ENCODE results near the gene SPDYE11.
A peak's percentile ranks its signal among the peaks of the same experiment; 100 is the strongest.
"Not testable (repeated sequence)": the region's sequence is repeated elsewhere in the genome, so short reads cannot be mapped to it uniquely, and the experiment has no call there.

Gene SPDYE11, protein sequence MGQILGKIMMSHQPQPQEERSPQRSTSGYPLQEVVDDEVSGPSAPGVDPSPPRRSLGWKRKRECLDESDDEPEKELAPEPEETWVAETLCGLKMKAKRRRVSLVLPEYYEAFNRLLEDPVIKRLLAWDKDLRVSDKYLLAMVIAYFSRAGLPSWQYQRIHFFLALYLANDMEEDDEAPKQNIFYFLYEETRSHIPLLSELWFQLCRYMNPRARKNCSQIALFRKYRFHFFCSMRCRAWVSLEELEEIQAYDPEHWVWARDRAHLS

DNA sequence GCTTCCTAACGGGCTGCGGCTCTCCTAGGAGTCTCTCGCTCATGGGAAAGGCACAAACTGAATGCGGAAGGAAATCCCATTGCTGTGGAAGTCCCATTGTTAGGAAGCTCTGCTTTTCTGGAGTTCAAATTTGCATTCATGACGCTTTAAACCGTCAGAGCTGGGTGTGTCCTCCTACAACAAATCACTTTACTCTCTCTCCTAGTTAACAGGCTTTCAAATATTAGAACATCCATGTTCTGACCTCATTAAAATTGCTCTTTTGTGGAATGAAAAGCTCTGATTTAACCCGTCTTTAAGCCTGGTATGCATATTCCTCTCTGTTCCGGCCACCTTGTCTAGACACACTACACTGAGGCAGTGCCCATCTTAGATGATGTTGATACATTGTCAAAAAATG, at the start of gene SPDYE11:
SPDYE11 (minus strand) TSS at position 101 of the 400 bp plus-strand sequence. CDS start 1,800 bp downstream, outside the sequence.
- not testable (repeated sequence) for H3K36me3 ChIP-seq (replicated peaks; ENCODE audit: low read depth, low read length); H3K27ac ChIP-seq (ENCODE audit: low read length); H3K4me3 ChIP-seq (ENCODE audit: low read length)

DNA sequence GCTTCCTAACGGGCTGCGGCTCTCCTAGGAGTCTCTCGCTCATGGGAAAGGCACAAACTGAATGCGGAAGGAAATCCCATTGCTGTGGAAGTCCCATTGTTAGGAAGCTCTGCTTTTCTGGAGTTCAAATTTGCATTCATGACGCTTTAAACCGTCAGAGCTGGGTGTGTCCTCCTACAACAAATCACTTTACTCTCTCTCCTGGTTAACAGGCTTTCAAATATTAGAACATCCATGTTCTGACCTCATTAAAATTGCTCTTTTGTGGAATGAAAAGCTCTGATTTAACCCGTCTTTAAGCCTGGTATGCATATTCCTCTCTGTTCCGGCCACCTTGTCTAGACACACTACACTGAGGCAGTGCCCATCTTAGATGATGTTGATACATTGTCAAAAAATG, 28.2 kb upstream of the SPDYE11 start, which contains the start of gene SPDYE9:
SPDYE9 (minus strand) TSS at position 101 of the 400 bp plus-strand sequence. CDS start 1,800 bp downstream, outside the sequence.
- H3K27me3 ChIP-seq (ENCODE audit: low read depth, low read length); H3K27ac ChIP-seq (ENCODE audit: low read length); H3K4me3 ChIP-seq (ENCODE audit: low read length); H4K20me1 ChIP-seq (ENCODE audit: insufficient read depth, low read length); H3K4me2 ChIP-seq (ENCODE audit: low read length); H3K4me1 ChIP-seq (ENCODE audit: low read length); H3K9ac ChIP-seq (ENCODE audit: low read length); H3K79me2 ChIP-seq (ENCODE audit: low read length); H3K36me3 ChIP-seq (replicated peaks; ENCODE audit: low read depth, low read length); H3K9me3 ChIP-seq (ENCODE audit: insufficient read depth, low read length); H2AFZ ChIP-seq (ENCODE audit: low read depth, low read length): not testable (repeated sequence)

More for the DNA sequence above, at the start of gene SPDYE11:
- not testable (repeated sequence) for H2AFZ ChIP-seq (ENCODE audit: low read depth, low read length); H3K9me3 ChIP-seq (ENCODE audit: insufficient read depth, low read length); H3K27me3 ChIP-seq (ENCODE audit: low read depth, low read length); H3K4me2 ChIP-seq (ENCODE audit: low read length); H3K4me1 ChIP-seq (ENCODE audit: low read length); H3K79me2 ChIP-seq (ENCODE audit: low read length); H3K9ac ChIP-seq (ENCODE audit: low read length); H4K20me1 ChIP-seq (ENCODE audit: insufficient read depth, low read length)

- H3K4me2 ChIP-seq (ENCODE audit: low read length); H2AFZ ChIP-seq (ENCODE audit: low read depth, low read length); H3K4me1 ChIP-seq (ENCODE audit: low read length); H4K20me1 ChIP-seq (ENCODE audit: insufficient read depth, low read length); H3K27ac ChIP-seq (ENCODE audit: low read length); H3K4me3 ChIP-seq (ENCODE audit: low read length); H3K9ac ChIP-seq (ENCODE audit: low read length); H3K36me3 ChIP-seq (replicated peaks; ENCODE audit: low read depth, low read length); H3K79me2 ChIP-seq (ENCODE audit: low read length); H3K9me3 ChIP-seq (ENCODE audit: insufficient read depth, low read length); H3K27me3 ChIP-seq (ENCODE audit: low read depth, low read length): not testable (repeated sequence)
These were observed 28.0 kb downstream of the SPDYE11 start, which contains the start of gene SPDYE8 for GRCh38 chr7:73029666-73030065. Gene SPDYE8 (minus strand): TSS chr7:73029766. CDS start chr7:73027966, 1,800 bp downstream.

DNA sequence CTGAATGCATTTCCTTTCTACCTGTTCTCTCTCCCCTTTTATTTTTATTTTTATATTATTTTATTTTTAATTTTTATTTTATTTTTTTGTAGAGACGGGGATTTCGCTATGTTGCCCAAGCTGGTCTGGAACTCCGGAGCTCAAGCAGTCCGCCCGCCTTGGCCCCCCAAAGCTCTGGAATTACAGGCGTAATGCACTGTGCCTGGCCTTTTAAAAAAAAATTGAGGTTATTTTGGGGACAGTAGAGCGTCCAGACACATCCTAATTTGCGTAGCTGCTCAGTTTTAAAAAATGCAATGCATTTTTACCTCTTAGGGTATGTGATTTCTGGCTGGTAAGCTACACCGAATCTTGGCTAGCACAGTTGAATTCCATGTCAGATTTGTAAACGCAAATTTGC, 51.2 kb downstream of the SPDYE11 start:
- not testable (repeated sequence) for H4K20me1 ChIP-seq (ENCODE audit: insufficient read depth, low read length); H3K9me3 ChIP-seq (ENCODE audit: insufficient read depth, low read length); H3K79me2 ChIP-seq (ENCODE audit: low read length); H3K36me3 ChIP-seq (replicated peaks; ENCODE audit: low read depth, low read length); H2AFZ ChIP-seq (ENCODE audit: low read depth, low read length); H3K27me3 ChIP-seq (ENCODE audit: low read depth, low read length); H3K27ac ChIP-seq (ENCODE audit: low read length); H3K4me1 ChIP-seq (ENCODE audit: low read length)
- Histone ChIP-seq H3K9ac (ENCODE audit: low read length) (peak overlapping the region; percentile 35; the same call in 1 of the 2 replicates), H3K4me3 (ENCODE audit: low read length) (peak overlapping the region; percentile 72), H3K4me2 (ENCODE audit: low read length) (peak overlapping the region; percentile 62)

- Histone ChIP-seq H3K27ac (ENCODE audit: low read length) (peak overlapping the region; percentile 61), H3K4me3 (ENCODE audit: low read length) (peak overlapping the region; percentile 77), H3K9ac (ENCODE audit: low read length) (peak overlapping the region; percentile 63)
- not testable (repeated sequence) for H3K4me2 ChIP-seq (ENCODE audit: low read length); H3K4me1 ChIP-seq (ENCODE audit: low read length); H2AFZ ChIP-seq (ENCODE audit: low read depth, low read length); H3K36me3 ChIP-seq (replicated peaks; ENCODE audit: low read depth, low read length); H3K27me3 ChIP-seq (ENCODE audit: low read depth, low read length); H3K9me3 ChIP-seq (ENCODE audit: insufficient read depth, low read length); H3K79me2 ChIP-seq (ENCODE audit: low read length); H4K20me1 ChIP-seq (ENCODE audit: insufficient read depth, low read length)
These were observed 51.8 kb downstream of the SPDYE11 start for GRCh38 chr7:73005693-73006447.

DNA sequence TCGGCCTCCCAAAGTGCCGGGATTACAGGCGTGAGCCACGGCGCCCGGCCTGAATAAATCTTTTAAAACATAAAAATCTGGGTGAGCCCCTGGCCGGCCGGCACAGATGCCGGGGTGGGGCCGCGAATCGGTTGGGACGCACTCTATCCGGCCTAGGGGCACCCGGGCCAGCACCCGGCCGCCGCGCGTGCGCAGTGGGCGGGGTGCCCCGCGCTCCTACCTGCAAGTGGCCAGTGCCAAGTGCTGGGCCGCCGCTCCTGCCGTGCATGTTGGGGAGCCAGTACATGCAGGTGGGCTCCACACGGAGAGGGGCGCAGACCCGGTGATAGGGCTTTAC, 52.4 kb downstream of the SPDYE11 start:
- H3K27me3 ChIP-seq (ENCODE audit: low read depth, low read length); H3K4me2 ChIP-seq (ENCODE audit: low read length); H2AFZ ChIP-seq (ENCODE audit: low read depth, low read length); H4K20me1 ChIP-seq (ENCODE audit: insufficient read depth, low read length); H3K79me2 ChIP-seq (ENCODE audit: low read length); H3K36me3 ChIP-seq (replicated peaks; ENCODE audit: low read depth, low read length); H3K9me3 ChIP-seq (ENCODE audit: insufficient read depth, low read length); H3K4me1 ChIP-seq (ENCODE audit: low read length): not testable (repeated sequence)
- H3K27ac ChIP-seq (ENCODE audit: low read length) = peak overlapping the region; percentile 61
- peak overlapping the region; percentile 63; the same call in 1 of the 2 replicates for H3K9ac ChIP-seq (ENCODE audit: low read length)
- peak overlapping the region; percentile 77 for H3K4me3 ChIP-seq (ENCODE audit: low read length)

- not testable (repeated sequence) for H4K20me1 ChIP-seq (ENCODE audit: insufficient read depth, low read length); H3K27ac ChIP-seq (ENCODE audit: low read length); H3K27me3 ChIP-seq (ENCODE audit: low read depth, low read length); H3K4me2 ChIP-seq (ENCODE audit: low read length); H3K36me3 ChIP-seq (replicated peaks; ENCODE audit: low read depth, low read length); H3K9ac ChIP-seq (ENCODE audit: low read length); H3K4me1 ChIP-seq (ENCODE audit: low read length); H3K4me3 ChIP-seq (ENCODE audit: low read length); H3K79me2 ChIP-seq (ENCODE audit: low read length); H2AFZ ChIP-seq (ENCODE audit: low read depth, low read length); H3K9me3 ChIP-seq (ENCODE audit: insufficient read depth, low read length)
These were observed 59.7 kb downstream of the SPDYE11 start for GRCh38 chr7:72997887-72998468.

All from OCI-LY3 (cell line).